ENCODE data around the gene HAUS2. TPM values are rescaled to one million over a fixed set of nuclear protein-coding genes. Genes with fewer than 3 reads are reported as not detected.

The HAUS2 gene
- total and polyA plus RNA-seq, 10 donors: 6.7 to 33.7 (median 16.8) TPM

GRCh38 chr15:42577514-42578031 lies 28.9 kb downstream of the HAUS2 start:
- H3K4me1 ChIP-seq: peaks cover 13 to 61% (median 47%) of the 10 kb centered on the region in 6 donors
- TF ChIP-seq CTCF (IDR thresholded peaks at IDR 0.05 in 8 of 11, conservative IDR thresholded peaks at IDR 0.05 in 3 of 11) (no peak), POLR2AphosphoS5 (IDR thresholded peaks at IDR 0.05) (no peak), POLR2A (IDR thresholded peaks at IDR 0.05) (no peak)
- no peaks in the 10 kb centered on the region for H3K36me3 ChIP-seq
- peaks cover 0 to 18% (median 0%) of the 10 kb centered on the region in 7 donors for H3K27me3 ChIP-seq (replicated peaks in 1 of 7)
- DNase-seq: no peak
- peak overlapping the region in 2 of 8 donors; percentile 35 to 42 for H3K27ac ChIP-seq
- peak overlapping the region in 1 of 8 donors; percentile 22 for H3K4me3 ChIP-seq
- intact Hi-C loops (cut with DNase I; ENCODE audit: low total_unique reads): no loop called here
- no peaks in the 10 kb centered on the region for H3K9me3 ChIP-seq
- 15 to 42% (median 29%) methylated on average over 1 of the region's 1 CpG for WGBS, 5 donors

GRCh38 chr15:42578984-42579537 lies 30.4 kb downstream of the HAUS2 start:
- intact Hi-C loops (cut with DNase I; ENCODE audit: low total_unique reads): no loop called here
- WGBS, 5 donors: 69 to 91% (median 79%) methylated on average over 2 of the region's 2 CpGs
- Histone ChIP-seq H3K27ac (no peak overlapping the region), H3K36me3 (no peaks in the 10 kb centered on the region), H3K9me3 (no peaks in the 10 kb centered on the region), H3K27me3 (replicated peaks in 1 of 7) (peaks cover 0 to 18% (median 0%) of the 10 kb centered on the region in 7 donors), H3K4me1 (peaks cover 23 to 75% (median 55%) of the 10 kb centered on the region in 6 donors), H3K4me3 (no peak overlapping the region)
- no peak for TF ChIP-seq POLR2AphosphoS5 (IDR thresholded peaks at IDR 0.05)
- TF ChIP-seq POLR2A (IDR thresholded peaks at IDR 0.05): no peak
- no peak for TF ChIP-seq CTCF (IDR thresholded peaks at IDR 0.05 in 8 of 11, conservative IDR thresholded peaks at IDR 0.05 in 3 of 11)
- no peak for DNase-seq

- intact Hi-C loops (cut with DNase I; ENCODE audit: low total_unique reads): no loop called here
- TF ChIP-seq POLR2AphosphoS5 (IDR thresholded peaks at IDR 0.05): peak; percentile 76 to 88 (median 88)
- TF ChIP-seq CTCF (IDR thresholded peaks at IDR 0.05 in 8 of 11, conservative IDR thresholded peaks at IDR 0.05 in 3 of 11): peak in 1 of 11 experiments; percentile 15
- no peak for TF ChIP-seq POLR2A (IDR thresholded peaks at IDR 0.05)
- Histone ChIP-seq H3K36me3 (peaks cover 0 to 6% (median 0%) of the 10 kb centered on the region in 6 donors), H3K4me3 (peak overlapping the region; percentile 28 to 75 (median 42)), H3K27ac (peak overlapping the region; percentile 81 to 91 (median 86)), H3K9me3 (no peaks in the 10 kb centered on the region), H3K4me1 (peaks cover 22 to 65% (median 44%) of the 10 kb centered on the region in 6 donors), H3K27me3 (replicated peaks in 1 of 7) (peaks cover 0 to 11% (median 0%) of the 10 kb centered on the region in 7 donors)
- DNase-seq: peak; percentile 97
- 0 to 1% (median 1%) methylated on average over 16 to 37 of the region's 37 CpGs for WGBS, 5 donors
Observed at GRCh38 chr15:42581272-42581730, 32.7 kb downstream of the HAUS2 start.
